ENCODE results near the gene MEG3.

MEG3 gene

DNA sequence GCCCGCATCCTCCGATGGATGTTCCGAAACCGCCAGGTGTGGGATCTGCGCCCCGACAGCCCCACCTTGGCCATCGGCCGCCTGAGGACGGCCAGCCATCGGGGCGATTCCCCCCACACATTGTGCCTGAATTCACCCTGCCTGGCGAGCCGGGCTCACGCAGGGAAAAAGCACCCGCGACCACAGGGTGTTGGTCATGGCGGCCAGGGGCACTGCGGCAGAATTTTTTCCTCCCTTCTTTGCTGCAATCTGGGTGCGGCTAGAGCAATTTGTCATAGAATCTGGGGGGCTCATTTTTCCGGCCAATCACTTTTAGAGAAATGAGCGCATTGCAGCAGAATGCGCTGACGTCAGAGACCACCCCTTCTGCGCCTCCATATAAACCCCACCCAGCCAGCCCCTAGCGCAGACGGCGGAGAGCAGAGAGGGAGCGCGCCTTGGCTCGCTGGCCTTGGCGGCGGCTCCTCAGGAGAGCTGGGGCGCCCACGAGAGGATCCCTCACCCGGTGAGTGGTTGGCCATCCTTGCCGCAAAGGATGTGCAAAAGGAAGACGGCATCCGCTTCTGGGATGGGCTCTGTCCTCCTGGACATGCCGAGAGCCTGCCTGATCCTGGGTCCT, at the start of gene MEG3:
Gene MEG3, plus strand, starts transcription at position 406 of the 619 bp plus-strand sequence.
- no peak for DNase-seq (ENCODE audit: low spot score)

DNA sequence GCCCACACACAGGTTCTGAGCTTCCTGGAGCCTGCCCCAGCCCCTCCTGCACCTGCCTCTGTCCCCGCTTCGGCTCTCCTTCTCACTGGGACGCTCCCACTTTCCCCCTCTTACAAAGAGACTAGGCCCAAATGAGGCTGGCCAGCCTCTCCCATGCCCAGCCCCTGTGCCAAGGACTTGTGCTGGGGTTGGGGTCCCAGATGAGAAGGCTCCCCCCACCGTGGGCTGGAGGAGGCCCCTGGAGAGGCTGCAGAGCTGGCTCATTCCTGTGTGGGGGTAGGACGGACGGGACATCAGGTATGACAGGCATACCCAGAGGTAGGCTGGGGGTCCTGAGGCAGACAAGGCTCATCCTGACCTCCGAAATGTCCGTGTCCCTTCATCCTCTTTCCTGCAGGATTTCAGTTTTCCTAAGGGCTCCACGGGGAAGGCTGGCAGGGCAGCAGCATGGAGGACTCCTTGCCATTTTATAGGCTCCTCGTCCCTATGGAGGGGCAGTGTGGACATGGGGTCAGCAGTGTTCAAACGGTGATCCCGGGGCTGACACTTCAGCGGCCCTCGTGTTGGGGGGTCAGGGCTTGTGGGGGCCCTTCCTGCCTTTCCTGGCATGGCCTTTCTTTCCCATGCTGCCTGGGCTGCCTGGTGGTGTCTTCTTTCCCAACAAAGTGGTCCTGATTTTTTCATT, 49.1 kb upstream of the MEG3 start:
- DNase-seq (ENCODE audit: low spot score) = no peak

DNA sequence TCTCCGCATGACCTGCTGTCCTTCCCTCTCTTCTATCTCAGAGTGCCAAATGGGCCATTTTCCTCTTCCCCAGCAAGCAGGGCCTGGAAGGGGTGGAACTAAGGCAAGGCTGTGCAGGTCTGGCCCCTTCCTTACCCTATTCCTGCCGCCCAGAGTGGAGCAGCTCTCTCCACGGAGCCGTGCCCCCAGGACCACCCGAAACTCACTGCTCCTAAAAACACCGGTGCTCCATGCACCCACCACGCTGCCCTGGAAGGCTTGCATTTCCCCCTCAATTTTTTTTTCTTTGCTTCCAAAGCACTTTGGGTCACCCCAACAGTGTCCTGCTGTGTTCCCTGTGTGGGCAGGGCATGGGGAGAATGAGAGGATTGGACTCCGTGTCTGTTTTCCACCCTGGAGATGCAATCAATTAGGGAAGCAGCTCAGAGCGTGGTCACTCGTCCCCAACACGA, 48.5 kb upstream of the MEG3 start:
- no peak for DNase-seq (ENCODE audit: low spot score)

DNA sequence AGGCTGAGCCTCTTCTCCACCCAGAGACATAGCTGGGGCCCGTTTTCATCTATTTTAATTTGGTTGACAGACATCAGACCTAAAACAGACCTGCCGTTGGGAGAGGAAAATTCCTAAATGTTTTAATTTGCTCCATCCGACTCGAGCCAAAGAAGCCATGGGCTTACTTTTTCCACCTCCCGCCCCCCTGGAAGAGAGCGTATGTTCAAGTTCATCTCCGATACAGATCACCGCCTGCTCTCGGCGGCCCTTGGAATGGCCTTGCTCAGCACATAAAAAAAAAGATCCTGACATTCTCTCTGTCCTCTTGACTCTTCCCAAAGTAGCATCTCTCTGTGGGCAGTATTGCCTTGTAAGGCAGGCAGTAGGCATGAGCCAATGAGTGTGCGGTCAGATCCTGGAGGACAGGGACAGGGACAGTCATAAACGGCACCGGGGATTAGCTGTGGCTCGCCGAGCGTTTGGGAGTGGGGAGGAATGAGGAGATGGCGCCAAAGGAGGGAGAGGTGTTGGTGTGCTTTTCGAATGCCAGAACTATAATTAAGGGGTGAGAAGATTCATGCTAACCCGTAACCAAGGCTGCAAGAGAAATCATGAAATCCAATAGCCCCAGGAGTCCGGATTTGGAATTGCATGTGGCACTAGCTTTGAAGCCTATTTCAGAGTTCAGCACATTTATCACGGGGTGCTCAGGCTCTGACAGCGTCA, 47.9 kb upstream of the MEG3 start:
- DNase-seq (ENCODE audit: low spot score) = no peak

- DNase-seq (ENCODE audit: low spot score) = no peak
Observed at GRCh38 chr14:100778526-100778882, 47.4 kb upstream of the MEG3 start.

GRCh38 chr14:100778951-100779690, 46.8 kb upstream of the MEG3 start:
- DNase-seq (ENCODE audit: low spot score) = no peak

DNA sequence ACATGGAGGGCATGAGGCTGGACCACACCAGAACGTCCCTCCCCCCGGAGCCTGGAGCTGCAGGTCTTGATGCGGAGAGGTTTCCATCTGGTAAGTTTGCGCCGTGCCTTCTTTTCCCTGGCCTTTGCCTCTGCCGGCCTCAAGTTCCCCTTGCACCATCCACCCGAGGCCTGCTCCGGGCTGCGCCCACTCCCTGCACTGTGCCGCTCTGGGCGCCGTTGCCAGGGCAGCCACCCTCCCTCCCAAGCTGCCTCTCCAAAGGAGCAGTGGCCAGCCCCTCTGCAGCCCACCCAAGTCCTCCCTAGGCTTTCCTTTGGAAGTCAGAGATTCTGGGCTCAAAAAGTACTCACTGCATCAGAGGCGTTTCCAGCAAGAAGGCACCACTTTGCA, 46.2 kb upstream of the MEG3 start:
- DNase-seq (ENCODE audit: low spot score) = no peak

GRCh38 chr14:100780246-100780645, 45.7 kb upstream of the MEG3 start:
- no peak for DNase-seq (ENCODE audit: low spot score)

- DNase-seq (ENCODE audit: low spot score) = no peak
Observed at GRCh38 chr14:100780646-100781355, 45.1 kb upstream of the MEG3 start.

DNA sequence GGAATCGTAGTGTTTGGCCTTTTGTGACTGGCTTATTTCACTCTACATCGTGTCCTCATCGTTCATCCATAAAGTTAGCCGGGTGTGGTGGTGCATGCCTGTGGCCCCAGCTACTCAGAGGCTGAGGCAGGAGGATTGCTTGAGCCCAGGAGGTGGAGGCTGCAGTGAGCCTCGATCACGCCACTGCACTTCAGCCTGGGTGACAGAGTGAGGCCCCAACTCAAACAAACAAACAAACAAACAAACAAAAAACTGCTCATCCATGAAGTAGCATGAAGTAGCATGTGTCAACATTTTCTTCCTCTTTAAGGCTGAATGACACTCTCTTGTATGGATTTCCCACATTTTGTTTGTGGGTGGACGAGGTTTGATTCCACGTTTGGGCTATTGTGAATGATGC, 44.0 kb upstream of the MEG3 start:
- DNase-seq (ENCODE audit: low spot score) = no peak

DNA sequence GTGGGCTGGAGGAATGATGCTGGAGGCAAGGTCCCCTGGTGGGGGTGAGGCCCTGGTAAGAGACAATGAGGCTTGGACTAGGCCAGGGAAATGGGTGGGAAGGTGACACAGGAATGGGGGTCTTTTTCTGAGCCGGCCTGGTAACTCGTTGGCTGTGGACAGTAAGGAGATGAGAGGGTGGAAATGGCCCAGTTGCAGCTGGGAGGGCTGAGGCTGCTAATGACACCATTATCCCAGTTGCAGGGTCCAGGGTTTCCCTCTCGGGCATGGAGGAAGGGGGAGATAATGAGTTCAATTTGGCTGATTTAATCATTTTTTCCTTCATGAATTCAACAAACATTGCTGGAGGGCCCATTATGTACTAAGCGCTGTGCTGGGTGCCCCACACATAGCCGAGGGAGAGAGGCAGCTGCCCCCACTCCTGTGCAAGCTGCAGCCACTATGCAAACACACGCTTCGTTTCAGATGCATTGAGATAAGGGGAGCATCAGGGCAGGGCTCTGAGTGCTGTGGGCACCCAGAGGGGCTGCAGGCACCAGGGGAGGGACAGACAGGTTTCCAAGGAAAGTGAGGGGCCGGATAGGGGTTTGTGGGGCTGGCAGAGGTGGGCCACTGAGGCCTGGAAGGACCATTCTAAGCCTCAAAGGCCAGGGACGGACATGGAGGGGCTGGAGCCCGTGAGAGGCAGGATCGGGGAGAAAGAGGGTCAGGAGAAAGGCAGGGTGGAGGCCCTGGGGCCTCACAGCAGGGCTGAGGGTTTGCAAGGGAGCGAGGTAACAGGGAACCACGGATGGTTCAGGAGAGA, 43.2 kb upstream of the MEG3 start:
- DNase-seq (ENCODE audit: low spot score) = no peak

DNA sequence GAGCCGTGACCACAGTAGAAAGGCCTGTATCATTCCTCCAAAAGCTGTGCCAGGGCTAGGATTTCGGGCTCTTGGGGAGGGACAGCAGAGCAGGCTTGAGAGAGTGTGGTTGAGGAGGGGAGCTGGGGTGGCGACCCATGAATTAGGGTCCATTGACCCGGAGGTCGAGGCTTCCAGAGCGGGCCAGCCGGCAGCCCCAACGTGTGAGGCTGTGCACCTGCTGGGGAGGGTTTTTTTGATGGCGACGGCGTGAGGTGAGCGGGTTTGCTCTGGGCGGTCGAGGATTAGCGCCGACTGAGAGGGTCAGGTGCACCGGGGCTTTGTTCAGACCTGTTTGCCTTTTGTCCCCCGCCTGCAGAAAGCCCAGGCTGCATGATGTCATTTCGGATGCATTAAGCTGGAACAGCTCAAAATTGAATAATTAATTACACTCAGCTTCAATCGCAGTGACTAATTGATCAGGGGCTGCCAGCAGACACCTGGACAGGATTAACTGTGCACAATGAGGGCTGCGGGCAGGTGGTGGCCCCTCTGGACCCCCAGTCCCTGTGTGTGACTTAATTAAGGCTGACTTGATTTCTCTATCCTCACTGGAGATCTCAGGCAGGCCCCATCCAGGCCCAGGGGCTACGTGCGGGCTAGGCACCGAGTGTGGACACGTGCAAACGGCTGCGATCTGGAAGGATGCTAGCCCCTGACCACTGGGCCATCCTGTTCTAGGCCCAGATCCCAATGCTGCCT, 42.1 kb upstream of the MEG3 start:
- DNase-seq (ENCODE audit: low spot score) = no peak

GRCh38 chr14:100784523-100785337, 41.2 kb upstream of the MEG3 start:
- no peak for DNase-seq (ENCODE audit: low spot score)

GRCh38 chr14:100785338-100785615, 40.6 kb upstream of the MEG3 start:
- no peak for DNase-seq (ENCODE audit: low spot score)

DNA sequence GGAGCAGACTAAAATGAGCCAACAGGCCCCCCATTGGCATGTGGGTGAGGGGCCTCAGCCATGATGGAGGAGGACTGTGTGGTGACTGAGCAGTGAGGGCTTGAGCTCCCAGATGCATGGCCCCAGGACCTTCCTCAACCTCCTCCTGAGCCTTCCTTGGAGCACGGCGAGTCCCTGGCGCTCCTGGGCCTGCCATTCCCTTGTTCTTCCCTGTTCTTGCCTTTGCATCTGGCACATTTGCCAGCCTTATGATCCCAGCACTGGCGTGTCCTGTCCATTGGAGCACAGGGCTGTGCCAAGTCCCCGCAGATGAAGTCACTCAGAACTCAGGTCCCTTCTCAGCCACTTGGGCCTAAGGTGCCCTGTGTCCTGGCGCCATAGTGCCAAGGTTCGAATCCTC, 40.3 kb upstream of the MEG3 start:
- DNase-seq (ENCODE audit: low spot score) = no peak

- DNase-seq (ENCODE audit: low spot score) = no peak
Observed at GRCh38 chr14:100786131-100786530, 39.8 kb upstream of the MEG3 start.

GRCh38 chr14:100786576-100787219, 39.2 kb upstream of the MEG3 start:
- DNase-seq (ENCODE audit: low spot score) = no peak

- no peak for DNase-seq (ENCODE audit: low spot score)
Observed at GRCh38 chr14:100787659-100788058, 38.3 kb upstream of the MEG3 start.

DNA sequence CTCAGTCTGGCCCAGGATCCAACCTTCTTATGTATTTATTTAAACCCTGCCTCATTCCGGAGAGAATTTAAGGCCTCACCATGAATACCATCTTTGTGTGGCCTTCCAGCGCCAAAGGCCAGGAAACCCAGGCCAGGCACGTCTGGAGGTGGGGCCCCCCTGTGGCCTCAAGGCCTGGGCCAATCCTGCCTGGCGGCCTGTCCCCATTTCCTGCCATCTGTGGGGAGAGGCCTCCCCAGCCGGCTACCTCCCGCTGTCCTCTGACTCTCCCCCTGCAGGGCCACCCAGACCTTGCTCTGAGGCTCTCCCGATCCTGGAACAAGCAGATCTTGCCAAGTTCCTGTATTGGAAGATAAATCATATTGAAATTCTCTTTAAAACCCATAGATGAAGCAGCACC, 37.4 kb upstream of the MEG3 start:
- DNase-seq (ENCODE audit: low spot score) = no peak
